ENCODE results near the gene MESP2. TPM values are rescaled to one million over a fixed set of nuclear protein-coding genes. Genes with fewer than 3 reads are reported as not detected.

MESP2 gene
- total and polyA plus RNA-seq, 2 of the 8 experiments (the other 6 are each of a cell fraction or from before 2014, with no cell fraction given): 0.35 to 0.80 TPM

- TF ChIP-seq RNF2 (IDR thresholded peaks at IDR 0.05; ENCODE audit: borderline replicate concordance, low read depth, low read length, missing control alignments, poor library complexity, severe bottlenecking): no peak
These were observed 44.8 kb downstream of the MESP2 start (continued) for GRCh38 chr15:89820666-89821611.
